Endothelial cell of umbilical vein (primary cell): ENCODE results near the gene KIF2C. TPM values are rescaled to one million over a fixed set of nuclear protein-coding genes. Genes with fewer than 3 reads are reported as not detected.
A peak's percentile ranks its signal among the peaks of the same experiment; 100 is the strongest.
"Not testable (repeated sequence)": the region's sequence is repeated elsewhere in the genome, so short reads cannot be mapped to it uniquely, and the experiment has no call there.

ENCODE experiments used
- BruUV-seq: library from RNA; stranded (reverse); fragments of 400-500 nt; replicated peaks from 2 replicates; lab custom pipeline; 2021; lab: Mats Ljungman, UMichigan
- CTCF ChIA-PET: fragments of 300-600, 350-600 bp; sonication (Branson Sonifier 250); formaldehyde crosslinking; loops from one replicate; lab custom pipeline; 2021; ENCODE audit warnings: antibody characterized with exemption, inconsistent platforms; lab: Charles Lee
- POLR2A ChIA-PET: fragments of 300-600, 350-600 bp; sonication (Branson Sonifier 250); formaldehyde crosslinking; loops from one replicate; lab custom pipeline; 2021; ENCODE audit warnings: antibody characterized with exemption, inconsistent platforms; lab: Charles Lee
- DNase-seq: peaks from one replicate; pipeline ENCODE4 v3.0.0-alpha.2; 2011; ENCODE audit warnings: low read depth, low spot score
- FAIRE-seq: peaks from 2 replicates; lab custom pipeline; 2011; peaks lifted over from hg19 to GRCh38; lab: Jason Lieb, UNC
- H2AFZ ChIP-seq: 2 replicates; pipeline ENCODE4 v1.6.0; 2012; ENCODE audit warnings: low read depth, low read length, control low read depth, inconsistent platforms
- H3K27ac ChIP-seq: 2 replicates; pipeline ENCODE4 v1.5.1; 2011; ENCODE audit warnings: low read depth, mild to moderate bottlenecking, control low read depth, low read length, moderate library complexity; ENCODE audit not compliant: insufficient read depth
- H3K27me3 ChIP-seq, 2 experiments: 2 replicates each; pipeline versions ENCODE4 v1.6.0 to v1.6.1; 2011; ENCODE audit warnings: low read length in 2 of 2, mixed read lengths in 1 of 2; ENCODE audit not compliant: control insufficient read depth in 2 of 2, insufficient read depth in 2 of 2
- H3K36me3 ChIP-seq, 2 experiments: 2 replicates in 1 of 2; 3 replicates in 1 of 2; pipeline ENCODE4 v1.5.1; 2011; ENCODE audit warnings: low read length in 2 of 2, mild to moderate bottlenecking in 1 of 2, moderate library complexity in 1 of 2; ENCODE audit not compliant: control insufficient read depth in 2 of 2, insufficient read depth in 2 of 2; ENCODE audit errors: extremely low read depth in 1 of 2
- H3K4me1 ChIP-seq: 3 replicates; pipeline ENCODE4 v1.5.1; 2011; ENCODE audit warnings: mild to moderate bottlenecking, low read length; ENCODE audit not compliant: control insufficient read depth, insufficient read depth; ENCODE audit errors: extremely low read depth
- H3K4me2 ChIP-seq: 2 replicates; pipeline ENCODE4 v1.6.1; 2011; ENCODE audit warnings: low read length, control low read depth, mixed read lengths; ENCODE audit not compliant: insufficient read depth
- H3K4me3 ChIP-seq, 3 experiments: fragments of 200-600 bp in 1 of 3; sonication (generic), shearing (Covaris generic) in 1 of 3; replicated peaks in 1 of 3; 2 replicates each; pipeline ENCODE4 v1.5.1; 2011 to 2016; ENCODE audit warnings: control low read depth in 3 of 3, low read length in 3 of 3, mild to moderate bottlenecking in 2 of 3, inconsistent platforms in 1 of 3, low read depth in 1 of 3, moderate library complexity in 1 of 3; ENCODE audit not compliant: insufficient read depth in 1 of 3
- H3K79me2 ChIP-seq: 2 replicates; pipeline ENCODE4 v1.6.0; 2012; ENCODE audit warnings: low read length, inconsistent platforms; ENCODE audit not compliant: control insufficient read depth, insufficient read depth
- H3K9ac ChIP-seq: replicated peaks from 2 replicates; pipeline ENCODE3; 2011; ENCODE audit warnings: low read length, control low read depth; ENCODE audit not compliant: insufficient read depth; ENCODE audit errors: extremely low read depth
- H3K9me1 ChIP-seq: replicated peaks from 3 replicates; pipeline ENCODE4 v1.6.0; 2011; ENCODE audit warnings: mild to moderate bottlenecking, low read length; ENCODE audit not compliant: control insufficient read depth, insufficient read depth; ENCODE audit errors: extremely low read depth
- H3K9me3 ChIP-seq: replicated peaks from 2 replicates; pipeline ENCODE4 v1.5.1; 2012; ENCODE audit warnings: low read length, inconsistent platforms; ENCODE audit not compliant: control insufficient read depth, insufficient read depth
- H4K20me1 ChIP-seq: replicated peaks from 2 replicates; pipeline ENCODE3; 2011; ENCODE audit warnings: mild to moderate bottlenecking, low read length; ENCODE audit not compliant: control insufficient read depth, insufficient read depth; ENCODE audit errors: extremely low read depth
- EZH2 ChIP-seq: IDR thresholded peaks from 2 replicates; pipeline ENCODE4 v1.6.1; 2012; ENCODE audit warnings: borderline replicate concordance, low read depth, mild to moderate bottlenecking, moderate library complexity, low read length, inconsistent platforms; ENCODE audit not compliant: severe bottlenecking
- POLR2A ChIP-seq: IDR thresholded peaks from 2 replicates; pipeline ENCODE4 v1.6.1; 2012; ENCODE audit warnings: low read depth, mild to moderate bottlenecking, control low read depth, low read length
- POLR2AphosphoS5 ChIP-seq: IDR thresholded peaks from 2 replicates; pipeline ENCODE4 v1.6.1; 2012; ENCODE audit warnings: low read depth, mild to moderate bottlenecking, control low read depth, low read length, moderate library complexity; ENCODE audit not compliant: insufficient read depth
- dilution Hi-C: fragments of 300-500 bp; cut with MboI; formaldehyde crosslinking; loops from one replicate; pipeline ENCODE4 v1.15.0; 2019; ENCODE audit warnings: low sequenced_read_pairs; ENCODE audit not compliant: extremely low pct_ligation_motif_present
- intact Hi-C: fragments of 100-400 bp; cut with micrococcal nuclease; formaldehyde crosslinking; loops from one replicate; pipeline ENCODE4 v1.10.0; 2022
- polyA plus RNA-seq, 4 experiments: library from polyadenylated mRNA; depleted of rRNA in 3 of 4; stranded (reverse) in 3 of 4; unstranded in 1 of 4; fragments of >200 nt; gene quantifications; 2 replicates each; pipeline versions ENCODE4 v1.2.1 to v1.2.3, GENCODE V29; 2011 to 2012; ENCODE audit warnings: missing spikeins in 1 of 4
- total RNA-seq: library from RNA; stranded (reverse); gene quantifications from 2 replicates; pipeline ENCODE4 v1.2.3, GENCODE V29; 2021
- TF ChIP-seq, protein P1 (sequence below): IDR thresholded peaks from 2 replicates; pipeline ENCODE4 v1.6.1; 2011; ENCODE audit not compliant: insufficient read depth, insufficient read length

The KIF2C gene
- total and polyA plus RNA-seq, 2 donors (not counting 3 experiments of a cell fraction or from before 2014, with no cell fraction given), result 27.1 to 53.7 TPM

DNA sequence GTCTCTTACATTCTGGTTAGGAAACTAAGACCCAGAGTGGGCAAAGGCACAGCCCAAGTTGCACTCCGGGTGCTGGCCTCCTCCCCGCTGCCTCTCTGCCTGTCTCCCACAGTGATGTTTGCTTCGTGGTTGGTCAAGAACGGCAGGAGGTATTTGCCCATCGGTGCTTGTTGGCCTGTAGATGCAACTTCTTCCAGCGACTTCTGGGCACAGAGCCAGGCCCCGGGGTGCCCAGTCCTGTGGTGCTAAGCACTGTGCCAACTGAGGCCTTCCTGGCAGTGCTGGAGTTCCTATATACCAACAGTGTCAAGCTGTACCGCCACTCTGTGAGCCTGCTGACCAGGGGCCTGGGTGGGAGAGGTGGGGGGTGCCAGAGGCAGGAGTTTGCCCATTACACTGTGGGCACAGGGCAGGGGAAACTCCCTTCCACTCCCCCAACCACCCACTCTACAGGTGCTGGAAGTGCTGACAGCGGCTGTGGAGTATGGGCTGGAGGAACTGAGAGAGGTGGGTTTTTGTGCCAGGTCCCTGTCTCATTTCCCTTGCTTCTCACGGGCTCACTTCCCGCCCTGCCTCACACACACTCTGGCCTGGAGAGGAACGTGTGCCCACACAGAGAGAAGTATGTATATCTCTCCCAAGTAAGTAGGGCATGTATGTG lies 70.6 kb downstream of the KIF2C start:
- TF ChIP-seq, protein P1, sequence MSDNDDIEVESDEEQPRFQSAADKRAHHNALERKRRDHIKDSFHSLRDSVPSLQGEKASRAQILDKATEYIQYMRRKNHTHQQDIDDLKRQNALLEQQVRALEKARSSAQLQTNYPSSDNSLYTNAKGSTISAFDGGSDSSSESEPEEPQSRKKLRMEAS, result no peak
- TF ChIP-seq EZH2 (no peak), POLR2A (peak; percentile 9), POLR2AphosphoS5 (no peak)
- H3K4me2 ChIP-seq, result peak overlapping the region; percentile 71
- no peaks in the 10 kb centered on the region for H3K9me3 ChIP-seq
- no peaks in the 10 kb centered on the region for H3K27me3 ChIP-seq
- peaks cover 31% of the 10 kb centered on the region for H3K79me2 ChIP-seq
- H3K4me3 ChIP-seq, result peak overlapping the region in 2 of 3 experiments; percentile 50 to 60
- peaks cover 67% of the 10 kb centered on the region for H3K4me1 ChIP-seq
- intact Hi-C loops (no loop called here), dilution Hi-C loops (no loop called here)
- no TSS peak for BruUV-seq
- DNase-seq, result peak; percentile 32
- POLR2A ChIA-PET, result interaction anchor here (1.0 to 4.3 kb wide), 3 partner anchors 10 to 13 kb away, joined by 6 to 97 read pairs (median 75); partner anchors contain the start of gene PLK3
- peak overlapping the region; percentile 99 for H3K9ac ChIP-seq
- no peak for FAIRE-seq
- H3K27ac ChIP-seq, result peak overlapping the region; percentile 100
- H3K36me3 ChIP-seq, result peaks cover 4 to 19% of the 10 kb centered on the region in 2 experiments
- CTCF ChIA-PET, result interaction anchor here (1.0 to 3.0 kb wide), 6 partner anchors 9 to 22 kb away, joined by 3 to 50 read pairs (median 8); partner anchors contain the start of genes BEST4 and PLK3
- no peak overlapping the region for H2AFZ ChIP-seq
- no peaks in the 10 kb centered on the region for H4K20me1 ChIP-seq
- no peaks in the 10 kb centered on the region for H3K9me1 ChIP-seq

DNA sequence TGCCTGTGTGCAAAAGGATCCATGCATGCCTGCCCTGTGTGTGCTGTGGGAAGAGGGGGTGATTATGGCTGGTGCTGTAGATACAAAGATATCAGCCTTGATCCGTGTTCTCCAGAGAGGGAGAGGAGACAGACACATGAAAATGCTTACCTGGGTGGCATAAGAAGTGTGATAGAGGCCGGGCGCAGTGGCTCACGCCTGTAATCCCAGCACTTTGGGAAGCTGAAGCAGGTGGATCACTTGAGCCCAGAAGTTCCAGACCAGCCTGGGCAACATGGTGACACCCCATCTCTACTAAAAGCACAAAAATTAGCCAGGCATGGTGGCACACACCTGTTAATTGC lies 71.1 kb downstream of the KIF2C start:
- H3K9me3 ChIP-seq, FAIRE-seq, H2AFZ ChIP-seq, dilution Hi-C loops, H3K27me3 ChIP-seq, H4K20me1 ChIP-seq, H3K9me1 ChIP-seq, DNase-seq, BruUV-seq: not testable (repeated sequence)
- Histone ChIP-seq H3K4me2 (peak overlapping the region; percentile 71), H3K4me3 (peak overlapping the region in 1 of 3 experiments; percentile 50), H3K27ac (peak overlapping the region; percentile 100), H3K4me1 (peaks cover 66% of the 10 kb centered on the region), H3K79me2 (peaks cover 28% of the 10 kb centered on the region), H3K9ac (peak overlapping the region; percentile 99), H3K36me3 (peaks cover 5 to 15% of the 10 kb centered on the region in 2 experiments)
- CTCF ChIA-PET, result interaction anchor here (3.0 kb wide), 1 partner anchor 11 kb away, joined by 50 read pairs; the partner anchor contains the start of gene PLK3
- intact Hi-C loops, result loop anchor here (1.0 kb wide), 1 partner anchor 9 kb away; no protein-coding TSS in a partner anchor
- POLR2A ChIA-PET, result interaction anchor here (4.3 kb wide), 2 partner anchors 10 kb away, joined by 75 to 97 read pairs; partner anchors contain the start of gene PLK3
